H1 (cell line): ENCODE measurements around the gene ECE2.

Experiments used
- CTCF ChIP-seq, 3 experiments: IDR thresholded peaks; 1 replicate in 2 of 3; 2 replicates in 1 of 3; pipeline versions ENCODE4 v1.5.1 to v1.6.1; 2011; ENCODE audit warnings: low read length in 3 of 3, mild to moderate bottlenecking in 3 of 3, inconsistent platforms in 2 of 3, low read depth in 1 of 3, moderate library complexity in 1 of 3; ENCODE audit not compliant: insufficient read depth in 1 of 3; ENCODE audit errors: control extremely low read depth in 1 of 3
- EP300 ChIP-seq, 2 experiments: IDR thresholded peaks; 1 replicate in 1 of 2; 2 replicates in 1 of 2; pipeline ENCODE4 v1.6.1; 2011 to 2012; ENCODE audit warnings: low read depth in 2 of 2, low read length in 2 of 2, mild to moderate bottlenecking in 2 of 2, borderline replicate concordance in 1 of 2, inconsistent platforms in 1 of 2, moderate library complexity in 1 of 2
- GABPA ChIP-seq: IDR thresholded peaks from 2 replicates; pipeline ENCODE4 v1.6.1; 2011; ENCODE audit warnings: mild to moderate bottlenecking, low read length, moderate library complexity, borderline replicate concordance; ENCODE audit not compliant: insufficient read depth
- POLR2AphosphoS5 ChIP-seq: IDR thresholded peaks from 2 replicates; pipeline ENCODE4 v1.6.1; 2011; ENCODE audit warnings: low read depth, low read length
- TAF1 ChIP-seq: IDR thresholded peaks from 2 replicates; pipeline ENCODE4 v1.6.1; 2011; ENCODE audit warnings: mild to moderate bottlenecking, low read depth, low read length

DNA sequence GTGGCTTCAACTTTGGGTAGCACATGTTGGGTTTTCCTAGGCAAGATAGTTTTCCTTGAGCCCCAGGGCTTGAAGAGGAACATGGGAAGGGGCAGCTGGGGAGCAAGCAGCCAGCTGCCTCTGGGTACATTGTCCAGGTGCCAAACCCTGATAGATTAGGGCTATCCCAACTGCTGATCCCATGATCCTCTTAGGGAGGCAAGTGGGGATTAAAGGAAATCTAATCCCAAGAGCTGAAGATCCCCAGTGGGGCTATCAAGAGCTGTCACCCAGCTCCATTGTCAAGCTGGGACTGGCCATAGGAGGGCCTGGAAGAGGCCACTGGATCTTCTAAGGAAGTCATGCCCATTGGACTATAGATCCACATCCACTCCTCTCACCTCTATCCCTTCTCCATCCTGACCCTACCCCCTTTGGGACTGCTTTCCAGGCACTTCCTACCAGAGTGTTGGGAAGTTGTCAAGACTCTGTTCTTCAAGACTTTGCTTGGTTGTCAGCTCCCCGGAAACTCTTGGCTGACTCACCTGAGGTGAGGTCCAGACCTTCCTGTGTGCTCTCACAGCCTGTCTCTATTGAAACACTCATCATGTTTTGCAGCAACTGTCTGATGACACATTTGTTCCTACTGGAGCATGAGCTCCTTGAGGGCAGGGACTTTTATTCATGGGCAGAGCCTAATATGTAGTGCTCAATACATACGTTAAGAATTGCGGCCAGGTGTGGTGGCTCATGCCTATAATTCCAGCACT, 20.4 kb upstream of the ECE2 start:
- TF ChIP-seq GABPA = no peak
- TF ChIP-seq EP300 (IDR thresholded peaks at IDR 0.05; ENCODE audit: borderline replicate concordance in 1 of 2, low read depth in 2 of 2, low read length in 2 of 2) = no peak
- TF ChIP-seq CTCF (IDR thresholded peaks at IDR 0.05; ENCODE audit: control extremely low read depth in 1 of 3, insufficient read depth in 1 of 3, low read depth in 1 of 3, low read length in 3 of 3) = no peak
- TF ChIP-seq POLR2AphosphoS5 = no peak
- TF ChIP-seq TAF1 = no peak
